SK-N-SH (cell line): ENCODE data around the gene CD36. TPM values are rescaled to one million over a fixed set of nuclear protein-coding genes. Genes with fewer than 3 reads are reported as not detected.
A peak's percentile ranks its signal among the peaks of the same experiment; 100 is the strongest.

Source experiments
- CTCF ChIA-PET: fragments of 300-600, 350-600 bp; formaldehyde crosslinking; extraction: SDS; loops from one replicate; lab custom pipeline; 2021; lab: Yijun Ruan, JAX
- POLR2A ChIA-PET: fragments of 350-600 bp; sonication (Branson Sonifier 250); formaldehyde crosslinking; extraction: SDS; loops from one replicate; lab custom pipeline; 2020; ENCODE audit warnings: antibody characterized with exemption, inconsistent platforms; lab: Yijun Ruan, JAX
- DNase-seq: peaks from one replicate; pipeline ENCODE4 v3.0.0; 2012
- H2AFZ ChIP-seq: fragments of 200-600 bp; sonication (generic); 2 replicates; pipeline ENCODE4 v1.8.1; 2016; ENCODE audit warnings: antibody characterized with exemption, mild to moderate bottlenecking, low read depth
- H3F3A ChIP-seq: fragments of 200-600 bp; sonication (generic); replicated peaks from 2 replicates; pipeline ENCODE3; 2016; ENCODE audit warnings: antibody characterized with exemption, mild to moderate bottlenecking; ENCODE audit not compliant: insufficient read depth
- H3K27ac ChIP-seq, 2 experiments: fragments of 200-500 bp in 1 of 2; fragments of 200-600 bp in 1 of 2; sonication (Bioruptor generic) in 1 of 2; sonication (generic), shearing (Covaris generic) in 1 of 2; 2 replicates each; pipeline versions ENCODE4 v1.5.1 to v1.6.1; 2014 to 2016; ENCODE audit warnings: low read depth in 2 of 2, inconsistent platforms in 1 of 2, low read length in 1 of 2, mild to moderate bottlenecking in 1 of 2, mixed read lengths in 1 of 2
- H3K27me3 ChIP-seq: fragments of 200-600 bp; sonication (generic), shearing (Covaris generic); 2 replicates; pipeline ENCODE4 v1.6.1; 2016; ENCODE audit warnings: mixed run types; ENCODE audit not compliant: insufficient read depth
- H3K36me3 ChIP-seq, 2 experiments: fragments of 200-500 bp in 1 of 2; fragments of 200-600 bp in 1 of 2; sonication (Bioruptor generic) in 1 of 2; sonication (generic) in 1 of 2; replicated peaks in 1 of 2; 2 replicates each; pipeline versions ENCODE3 to v1.5.1; 2014 to 2016; ENCODE audit warnings: low read length in 1 of 2, mild to moderate bottlenecking in 1 of 2; ENCODE audit not compliant: insufficient read depth in 2 of 2, control insufficient read depth in 1 of 2
- H3K4me1 ChIP-seq, 2 experiments: fragments of 200-500 bp in 1 of 2; fragments of 200-600 bp in 1 of 2; sonication (Bioruptor generic) in 1 of 2; sonication (generic), shearing (Covaris generic) in 1 of 2; 2 replicates each; pipeline versions ENCODE4 v1.5.1 to v1.6.1; 2014 to 2016; ENCODE audit warnings: low read depth in 1 of 2, low read length in 1 of 2, mixed run types in 1 of 2; ENCODE audit not compliant: insufficient read depth in 2 of 2, control insufficient read depth in 1 of 2
- H3K4me2 ChIP-seq: fragments of 200-600 bp; sonication (generic), shearing (Covaris generic); 2 replicates; pipeline ENCODE4 v1.6.1; 2017; ENCODE audit warnings: mixed run types
- H3K4me3 ChIP-seq, 2 experiments: fragments of 200-500 bp in 1 of 2; fragments of 200-600 bp in 1 of 2; sonication (Bioruptor generic) in 1 of 2; sonication (generic), shearing (Covaris generic) in 1 of 2; 2 replicates each; pipeline versions ENCODE4 v1.5.1 to v1.8.1; 2014 to 2016; ENCODE audit warnings: low read depth in 2 of 2, inconsistent platforms in 1 of 2, low read length in 1 of 2, mild to moderate bottlenecking in 1 of 2, mixed read lengths in 1 of 2, moderate library complexity in 1 of 2
- H3K79me2 ChIP-seq: fragments of 200-600 bp; sonication (generic); 2 replicates; pipeline ENCODE4 v1.8.1; 2017; ENCODE audit warnings: mild to moderate bottlenecking; ENCODE audit not compliant: insufficient read depth
- H3K9ac ChIP-seq: fragments of 200-600 bp; sonication (generic); 2 replicates; pipeline ENCODE4 v1.6.1; 2017; ENCODE audit warnings: mixed run types
- H3K9me2 ChIP-seq: fragments of 200-600 bp; sonication (generic); 2 replicates; pipeline ENCODE4 v1.6.1; 2017; ENCODE audit warnings: mixed run types
- H3K9me3 ChIP-seq: fragments of 200-600 bp; sonication (generic); 2 replicates; pipeline ENCODE4 v1.6.1; 2017; ENCODE audit warnings: mixed run types, mild to moderate bottlenecking, moderate library complexity
- H4K20me1 ChIP-seq: fragments of 200-600 bp; sonication (generic); 2 replicates; pipeline ENCODE4 v1.6.1; 2017; ENCODE audit warnings: mild to moderate bottlenecking, mixed run types; ENCODE audit not compliant: insufficient read depth
- CHD2 ChIP-seq: fragments of 150-350 bp; IDR thresholded peaks from 2 replicates; pipeline ENCODE4 v1.6.1; 2018; ENCODE audit warnings: low read length; ENCODE audit not compliant: partially characterized antibody
- EZH2phosphoT487 ChIP-seq: fragments of 200-600 bp; sonication (generic); IDR thresholded peaks from 2 replicates; pipeline ENCODE4 v1.6.1; 2017; ENCODE audit warnings: low read depth, mixed run types, mild to moderate bottlenecking, antibody characterized with exemption, moderate library complexity, borderline replicate concordance
- FOSL2 ChIP-seq: IDR thresholded peaks from 2 replicates; pipeline ENCODE4 v1.4.0; 2012; ENCODE audit warnings: low read depth, mild to moderate bottlenecking, moderate library complexity, borderline replicate concordance
- FOXJ3 ChIP-seq: sonication (generic); formaldehyde crosslinking; IDR thresholded peaks from 2 replicates; pipeline ENCODE4 v1.5.1; 2020; ENCODE audit warnings: mild to moderate bottlenecking, missing genetic modification reagents
- GABPA ChIP-seq: IDR thresholded peaks from 2 replicates; pipeline ENCODE4 v1.4.0; 2012; ENCODE audit warnings: low read depth, mild to moderate bottlenecking
- GATA2 ChIP-seq: sonication (generic); formaldehyde crosslinking; IDR thresholded peaks from 2 replicates; pipeline ENCODE4 v1.5.0; 2020; ENCODE audit warnings: mild to moderate bottlenecking, missing genetic modification reagents
- MEF2A ChIP-seq: IDR thresholded peaks from 2 replicates; pipeline ENCODE4 v1.4.0; 2012; ENCODE audit warnings: low read depth, borderline replicate concordance
- POLR2AphosphoS5 ChIP-seq: IDR thresholded peaks from 2 replicates; pipeline ENCODE4 v1.6.1; 2012; ENCODE audit warnings: low read depth, low read length
- RCOR1 ChIP-seq: fragments of 150-350 bp; IDR thresholded peaks from 2 replicates; pipeline ENCODE4 v1.6.1; 2017; ENCODE audit warnings: antibody characterized with exemption, low read length
- RFX5 ChIP-seq: IDR thresholded peaks from 2 replicates; pipeline ENCODE4 v1.6.1; 2012; ENCODE audit warnings: mild to moderate bottlenecking, improper control_type of control experiment, low read length
- polyA plus RNA-seq, 3 experiments: library from polyadenylated mRNA; depleted of rRNA; stranded (reverse); fragments of >200 nt; gene quantifications; 2 replicates each; pipeline ENCODE4 v1.2.3, GENCODE V29; 2012
- TF ChIP-seq, protein P1 (sequence below): fragments of 200-600 bp; sonication (generic); IDR thresholded peaks from 2 replicates; pipeline ENCODE4 v1.6.1; 2017; ENCODE audit warnings: antibody characterized with exemption, mild to moderate bottlenecking, moderate library complexity
- TF ChIP-seq, protein P2 (sequence below): IDR thresholded peaks from 2 replicates; pipeline ENCODE4 v1.4.0; 2012; ENCODE audit warnings: low read depth, borderline replicate concordance
- TF ChIP-seq, protein P3 (sequence below): IDR thresholded peaks from 2 replicates; pipeline ENCODE4; 2012
- TF ChIP-seq, protein P4 (sequence below): IDR thresholded peaks from 2 replicates; pipeline ENCODE4 v1.6.1; 2012; ENCODE audit warnings: mild to moderate bottlenecking, low read depth, low read length, moderate library complexity

The CD36 gene
- polyA plus RNA-seq, 1 of the 3 experiments (the other 2 are of a cell fraction): 0.10 TPM

DNA sequence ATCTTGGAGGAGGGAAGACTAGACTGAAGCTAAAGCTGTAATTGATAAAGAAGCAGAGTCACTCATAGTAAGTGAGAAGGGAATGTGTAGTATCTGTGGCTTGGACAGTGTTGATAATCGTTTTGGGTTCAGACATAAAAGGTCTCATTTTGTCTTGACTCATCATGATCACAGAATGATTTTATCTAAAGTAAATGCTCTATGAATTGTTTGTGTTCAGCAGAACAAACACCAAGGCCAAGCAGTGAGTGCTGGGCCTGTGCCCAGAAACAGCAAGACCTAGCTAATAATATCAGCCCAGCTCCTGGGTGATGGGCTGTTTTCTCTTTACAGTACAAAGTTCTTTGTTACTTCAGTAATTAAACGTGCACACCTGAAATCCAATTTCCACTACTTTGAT is 26.7 kb upstream of the CD36 start (continued):
- TF ChIP-seq, protein P1, sequence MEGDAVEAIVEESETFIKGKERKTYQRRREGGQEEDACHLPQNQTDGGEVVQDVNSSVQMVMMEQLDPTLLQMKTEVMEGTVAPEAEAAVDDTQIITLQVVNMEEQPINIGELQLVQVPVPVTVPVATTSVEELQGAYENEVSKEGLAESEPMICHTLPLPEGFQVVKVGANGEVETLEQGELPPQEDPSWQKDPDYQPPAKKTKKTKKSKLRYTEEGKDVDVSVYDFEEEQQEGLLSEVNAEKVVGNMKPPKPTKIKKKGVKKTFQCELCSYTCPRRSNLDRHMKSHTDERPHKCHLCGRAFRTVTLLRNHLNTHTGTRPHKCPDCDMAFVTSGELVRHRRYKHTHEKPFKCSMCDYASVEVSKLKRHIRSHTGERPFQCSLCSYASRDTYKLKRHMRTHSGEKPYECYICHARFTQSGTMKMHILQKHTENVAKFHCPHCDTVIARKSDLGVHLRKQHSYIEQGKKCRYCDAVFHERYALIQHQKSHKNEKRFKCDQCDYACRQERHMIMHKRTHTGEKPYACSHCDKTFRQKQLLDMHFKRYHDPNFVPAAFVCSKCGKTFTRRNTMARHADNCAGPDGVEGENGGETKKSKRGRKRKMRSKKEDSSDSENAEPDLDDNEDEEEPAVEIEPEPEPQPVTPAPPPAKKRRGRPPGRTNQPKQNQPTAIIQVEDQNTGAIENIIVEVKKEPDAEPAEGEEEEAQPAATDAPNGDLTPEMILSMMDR: no peak

DNA sequence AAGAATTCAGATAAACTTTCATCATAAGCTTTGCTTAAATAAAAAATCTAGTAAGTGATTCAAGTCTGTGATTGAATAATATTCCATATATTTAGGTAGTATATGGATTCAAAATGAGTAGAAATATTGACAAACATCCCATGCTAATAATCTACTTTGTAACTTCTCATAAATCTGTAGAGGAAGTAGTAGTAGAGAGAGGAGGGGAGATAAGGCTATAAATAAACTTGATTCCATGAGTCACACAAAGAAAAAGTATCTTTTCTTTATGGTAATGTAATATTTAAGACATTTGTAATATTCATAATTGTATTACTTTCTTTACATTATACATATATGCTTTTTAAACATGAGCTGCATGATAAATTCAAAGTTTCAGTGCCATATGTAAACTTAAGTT is 25.6 kb upstream of the CD36 start:
- CTCF ChIA-PET: interaction anchor here (0.6 to 1.3 kb wide), 2 partner anchors 12 to 236 kb away, joined by 3 to 4 read pairs; no protein-coding TSS in a partner anchor
- H3K4me3 ChIP-seq: no peak overlapping the region

More for the DNA sequence above, 25.6 kb upstream of the CD36 start:
- Histone ChIP-seq H3K79me2 (no peaks in the 10 kb centered on the region), H3K27me3 (no peaks in the 10 kb centered on the region), H3K9me2 (no peaks in the 10 kb centered on the region), H3K9me3 (no peaks in the 10 kb centered on the region), H3K4me1 (peaks cover 3 to 20% of the 10 kb centered on the region in 2 experiments), H3K36me3 (no peaks in the 10 kb centered on the region), H3K27ac (peak overlapping the region in 1 of 2 experiments; percentile 44; a peak in 1 of 4 replicates)
- POLR2A ChIA-PET: no interaction called here
- TF ChIP-seq FOXJ3 (CRISPR knock-in tag) (no peak), GABPA (no peak), MEF2A (peak; percentile 47; the same call in 1 of the 2 replicates), CHD2 (no peak), POLR2AphosphoS5 (no peak), EZH2phosphoT487 (no peak), RFX5 (no peak), GATA2 (CRISPR knock-in tag) (no peak), FOSL2 (0 out of 2 replicates have a peak, but pooled peaks have one; percentile 17), RCOR1 (no peak)
- TF ChIP-seq, protein P1: no peak
- TF ChIP-seq, protein P2, sequence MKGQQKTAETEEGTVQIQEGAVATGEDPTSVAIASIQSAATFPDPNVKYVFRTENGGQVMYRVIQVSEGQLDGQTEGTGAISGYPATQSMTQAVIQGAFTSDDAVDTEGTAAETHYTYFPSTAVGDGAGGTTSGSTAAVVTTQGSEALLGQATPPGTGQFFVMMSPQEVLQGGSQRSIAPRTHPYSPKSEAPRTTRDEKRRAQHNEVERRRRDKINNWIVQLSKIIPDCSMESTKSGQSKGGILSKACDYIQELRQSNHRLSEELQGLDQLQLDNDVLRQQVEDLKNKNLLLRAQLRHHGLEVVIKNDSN: no peak
- TF ChIP-seq, protein P3, sequence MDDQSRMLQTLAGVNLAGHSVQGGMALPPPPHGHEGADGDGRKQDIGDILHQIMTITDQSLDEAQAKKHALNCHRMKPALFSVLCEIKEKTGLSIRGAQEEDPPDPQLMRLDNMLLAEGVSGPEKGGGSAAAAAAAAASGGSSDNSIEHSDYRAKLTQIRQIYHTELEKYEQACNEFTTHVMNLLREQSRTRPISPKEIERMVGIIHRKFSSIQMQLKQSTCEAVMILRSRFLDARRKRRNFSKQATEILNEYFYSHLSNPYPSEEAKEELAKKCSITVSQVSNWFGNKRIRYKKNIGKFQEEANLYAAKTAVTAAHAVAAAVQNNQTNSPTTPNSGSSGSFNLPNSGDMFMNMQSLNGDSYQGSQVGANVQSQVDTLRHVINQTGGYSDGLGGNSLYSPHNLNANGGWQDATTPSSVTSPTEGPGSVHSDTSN: no peak
- TF ChIP-seq, protein P4, sequence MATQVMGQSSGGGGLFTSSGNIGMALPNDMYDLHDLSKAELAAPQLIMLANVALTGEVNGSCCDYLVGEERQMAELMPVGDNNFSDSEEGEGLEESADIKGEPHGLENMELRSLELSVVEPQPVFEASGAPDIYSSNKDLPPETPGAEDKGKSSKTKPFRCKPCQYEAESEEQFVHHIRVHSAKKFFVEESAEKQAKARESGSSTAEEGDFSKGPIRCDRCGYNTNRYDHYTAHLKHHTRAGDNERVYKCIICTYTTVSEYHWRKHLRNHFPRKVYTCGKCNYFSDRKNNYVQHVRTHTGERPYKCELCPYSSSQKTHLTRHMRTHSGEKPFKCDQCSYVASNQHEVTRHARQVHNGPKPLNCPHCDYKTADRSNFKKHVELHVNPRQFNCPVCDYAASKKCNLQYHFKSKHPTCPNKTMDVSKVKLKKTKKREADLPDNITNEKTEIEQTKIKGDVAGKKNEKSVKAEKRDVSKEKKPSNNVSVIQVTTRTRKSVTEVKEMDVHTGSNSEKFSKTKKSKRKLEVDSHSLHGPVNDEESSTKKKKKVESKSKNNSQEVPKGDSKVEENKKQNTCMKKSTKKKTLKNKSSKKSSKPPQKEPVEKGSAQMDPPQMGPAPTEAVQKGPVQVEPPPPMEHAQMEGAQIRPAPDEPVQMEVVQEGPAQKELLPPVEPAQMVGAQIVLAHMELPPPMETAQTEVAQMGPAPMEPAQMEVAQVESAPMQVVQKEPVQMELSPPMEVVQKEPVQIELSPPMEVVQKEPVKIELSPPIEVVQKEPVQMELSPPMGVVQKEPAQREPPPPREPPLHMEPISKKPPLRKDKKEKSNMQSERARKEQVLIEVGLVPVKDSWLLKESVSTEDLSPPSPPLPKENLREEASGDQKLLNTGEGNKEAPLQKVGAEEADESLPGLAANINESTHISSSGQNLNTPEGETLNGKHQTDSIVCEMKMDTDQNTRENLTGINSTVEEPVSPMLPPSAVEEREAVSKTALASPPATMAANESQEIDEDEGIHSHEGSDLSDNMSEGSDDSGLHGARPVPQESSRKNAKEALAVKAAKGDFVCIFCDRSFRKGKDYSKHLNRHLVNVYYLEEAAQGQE: no peak
- TF ChIP-seq, all 33 proteins: peak for 2
- no peak overlapping the region for H3K4me2 ChIP-seq
- H2AFZ ChIP-seq: no peak overlapping the region
- DNase-seq: no peak
- H3K9ac ChIP-seq: no peak overlapping the region
- H3F3A ChIP-seq: peaks cover 19% of the 10 kb centered on the region
- H4K20me1 ChIP-seq: no peaks in the 10 kb centered on the region
